WTC11 (cell line): ENCODE results near the gene SCYGR8.

Experiments used
- ARID4B ChIP-seq: sonication (generic); formaldehyde crosslinking; IDR thresholded peaks from 2 replicates; pipeline ENCODE4 v1.8.0; 2023; ENCODE audit warnings: missing genetic modification reagents, mild to moderate bottlenecking, borderline replicate concordance
- CTCF ChIP-seq: fragments of 200-600 bp; IDR thresholded peaks from 2 replicates; pipeline ENCODE4 v1.8.0; 2022; ENCODE audit warnings: antibody characterized with exemption

GRCh38 chr2:227716501-227716900 lies 29.2 kb upstream of the SCYGR8 start:
- no peak for TF ChIP-seq ARID4B (CRISPR knock-in tag)
- no peak for TF ChIP-seq CTCF
